AG08396 (cell line): ENCODE data around the gene OPN1SW.

Experiments
- DNase-seq: peaks from one replicate; pipeline ENCODE4 v3.0.0; 2012; ENCODE audit warnings: low spot score, mixed read lengths

Gene OPN1SW

GRCh38 chr7:128732521-128733277, 42.9 kb downstream of the OPN1SW start:
- DNase-seq: no peak

- no peak for DNase-seq
Measured at GRCh38 chr7:128731184-128731583, 44.4 kb downstream of the OPN1SW start.

- DNase-seq: no peak
Measured at GRCh38 chr7:128729494-128729893, 46.1 kb downstream of the OPN1SW start.

DNA sequence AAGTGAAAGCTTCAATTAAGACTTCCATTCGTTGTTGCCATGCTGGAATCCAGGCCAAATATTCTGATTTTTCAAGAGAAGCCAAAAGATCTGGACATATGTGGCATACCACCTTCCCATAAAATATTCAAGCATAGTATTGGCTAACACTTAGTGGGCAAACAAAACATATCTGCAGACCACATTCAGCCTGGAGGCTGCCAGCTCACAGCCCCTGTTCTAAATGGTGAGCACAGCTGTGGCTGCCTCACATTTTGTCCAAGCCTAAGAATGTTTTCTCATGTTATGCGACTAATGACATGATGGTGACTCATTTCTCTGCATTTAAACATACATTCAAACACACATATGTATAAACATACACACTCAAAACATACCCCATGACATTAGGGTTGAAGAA, 47.0 kb downstream of the OPN1SW start:
- no peak for DNase-seq

GRCh38 chr7:128727239-128727638, 48.4 kb downstream of the OPN1SW start:
- no peak for DNase-seq

DNA sequence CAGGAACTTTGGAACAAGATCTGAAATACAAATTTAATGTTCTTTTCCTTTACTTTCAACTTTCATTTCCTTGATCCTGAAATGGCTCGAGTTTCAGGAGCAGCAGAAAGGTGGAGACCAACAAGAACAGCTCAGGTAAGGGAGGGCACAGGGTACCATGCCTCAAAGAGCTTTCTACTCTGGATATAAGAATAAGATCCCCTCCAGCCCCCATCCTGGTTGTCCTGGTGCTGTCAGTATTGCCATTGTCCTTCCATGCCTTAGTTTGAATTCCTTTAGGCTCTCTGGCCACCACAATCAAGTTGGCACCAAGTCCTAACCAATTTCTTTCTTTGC, 48.9 kb downstream of the OPN1SW start:
- DNase-seq: no peak

GRCh38 chr7:128726059-128726736, 49.4 kb downstream of the OPN1SW start:
- DNase-seq: no peak

DNA sequence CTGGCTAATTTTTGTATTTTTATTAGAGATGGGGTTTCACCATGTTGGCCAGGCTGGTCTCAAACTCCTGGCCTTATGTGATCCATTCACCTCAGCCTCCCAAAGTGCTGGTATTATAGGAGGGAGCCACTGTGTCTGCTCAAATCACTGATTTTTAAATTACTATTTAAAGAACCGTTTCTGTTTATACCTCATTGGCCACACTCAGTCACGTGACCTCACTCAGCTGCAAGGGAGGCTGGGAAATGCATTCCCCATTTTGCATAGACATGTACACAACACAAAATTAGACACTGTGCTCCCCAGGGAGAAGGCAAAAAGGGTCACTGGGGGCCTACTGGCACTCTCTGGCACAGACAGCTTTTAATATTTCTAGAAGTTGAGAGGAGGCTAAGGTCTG, 50.1 kb downstream of the OPN1SW start:
- no peak for DNase-seq

DNA sequence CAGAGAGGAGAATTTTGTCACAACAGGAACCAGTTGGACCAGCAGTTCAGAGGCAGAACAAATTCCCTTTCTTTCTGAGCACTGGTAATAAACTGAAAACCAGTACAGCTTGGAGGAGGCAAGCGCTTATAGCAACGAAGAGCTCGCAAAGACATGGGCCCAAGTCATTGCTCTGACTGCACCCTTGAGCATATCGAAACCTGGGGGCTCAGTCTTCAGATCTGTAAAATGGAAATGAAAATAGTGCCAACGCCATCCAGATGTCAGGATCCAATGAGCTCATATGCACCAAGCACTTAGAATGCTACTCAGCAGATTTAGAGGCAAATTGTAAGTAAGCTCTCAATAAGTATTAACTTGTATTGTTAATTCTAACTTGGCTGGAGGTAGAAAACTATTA, 50.9 kb downstream of the OPN1SW start:
- no peak for DNase-seq
